Measurements from ENCODE around the gene TEX2. TPM values are rescaled to one million over a fixed set of nuclear protein-coding genes. Genes with fewer than 3 reads are reported as not detected.

Gene TEX2
- total and polyA plus RNA-seq, 2 donors (not counting 3 experiments of a cell fraction or from before 2014, with no cell fraction given) = 13.3 to 25.8 TPM

DNA sequence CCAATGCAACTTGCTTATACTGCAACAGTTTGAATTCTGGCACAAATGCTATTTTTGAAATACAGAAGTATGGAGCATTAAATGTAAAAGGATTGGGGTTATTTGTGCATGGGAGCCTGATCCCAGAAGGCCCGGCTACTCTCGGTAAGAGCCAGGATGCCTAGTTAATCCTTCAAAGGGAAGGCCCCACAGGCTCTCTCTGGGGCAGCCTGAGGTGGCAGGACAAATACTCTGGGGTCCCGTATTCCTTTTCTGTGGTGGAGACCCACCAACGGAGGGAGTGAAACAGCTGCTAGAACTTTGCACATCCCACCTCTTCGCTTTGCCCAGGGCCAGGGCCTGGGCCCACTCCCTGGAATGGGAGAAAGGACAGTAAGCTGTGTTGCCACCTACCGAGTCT is 163.5 kb downstream of the TEX2 start:
- dilution Hi-C loops (cut with MboI; ENCODE audit: extremely low pct_ligation_motif_present, low sequenced_read_pairs) = no loop called here
- H3K27me3 ChIP-seq (ENCODE audit: control insufficient read depth in 2 of 2, insufficient read depth in 2 of 2, low read length in 2 of 2) = no peaks in the 10 kb centered on the region
- CTCF ChIA-PET = no interaction called here

More for the DNA sequence above, 163.5 kb downstream of the TEX2 start:
- no peak for FAIRE-seq
- Histone ChIP-seq H3K36me3 (ENCODE audit: control insufficient read depth in 2 of 2, extremely low read depth in 1 of 2, insufficient read depth in 2 of 2, low read length in 2 of 2) (no peaks in the 10 kb centered on the region), H3K9me1 (replicated peaks; ENCODE audit: control insufficient read depth, extremely low read depth, insufficient read depth, low read length) (no peaks in the 10 kb centered on the region), H4K20me1 (replicated peaks; ENCODE audit: control insufficient read depth, extremely low read depth, insufficient read depth, low read length) (no peaks in the 10 kb centered on the region), H3K9me3 (replicated peaks; ENCODE audit: control insufficient read depth, insufficient read depth, low read length) (no peaks in the 10 kb centered on the region), H3K27ac (ENCODE audit: insufficient read depth, low read depth, low read length) (no peak overlapping the region), H3K4me2 (ENCODE audit: insufficient read depth, low read length) (no peak overlapping the region), H2AFZ (ENCODE audit: low read depth, low read length) (no peak overlapping the region), H3K79me2 (ENCODE audit: control insufficient read depth, insufficient read depth, low read length) (no peaks in the 10 kb centered on the region), H3K4me3 (replicated peaks in 1 of 3; ENCODE audit: insufficient read depth in 1 of 3, low read depth in 1 of 3, low read length in 3 of 3) (no peak overlapping the region), H3K9ac (replicated peaks; ENCODE audit: extremely low read depth, insufficient read depth, low read length) (no peak overlapping the region), H3K4me1 (ENCODE audit: control insufficient read depth, extremely low read depth, insufficient read depth, low read length) (peaks cover 30% of the 10 kb centered on the region)
- TF ChIP-seq FOS (IDR thresholded peaks at IDR 0.05; ENCODE audit: borderline replicate concordance, insufficient read depth, low read length) = no peak
- no peak for TF ChIP-seq POLR2A (IDR thresholded peaks at IDR 0.05; ENCODE audit: low read depth, low read length)
- no peak for TF ChIP-seq POLR2AphosphoS5 (IDR thresholded peaks at IDR 0.05; ENCODE audit: insufficient read depth, low read depth, low read length)
- no peak for TF ChIP-seq EZH2 (IDR thresholded peaks at IDR 0.05; ENCODE audit: borderline replicate concordance, low read depth, low read length, severe bottlenecking)
- TF ChIP-seq, protein P1, sequence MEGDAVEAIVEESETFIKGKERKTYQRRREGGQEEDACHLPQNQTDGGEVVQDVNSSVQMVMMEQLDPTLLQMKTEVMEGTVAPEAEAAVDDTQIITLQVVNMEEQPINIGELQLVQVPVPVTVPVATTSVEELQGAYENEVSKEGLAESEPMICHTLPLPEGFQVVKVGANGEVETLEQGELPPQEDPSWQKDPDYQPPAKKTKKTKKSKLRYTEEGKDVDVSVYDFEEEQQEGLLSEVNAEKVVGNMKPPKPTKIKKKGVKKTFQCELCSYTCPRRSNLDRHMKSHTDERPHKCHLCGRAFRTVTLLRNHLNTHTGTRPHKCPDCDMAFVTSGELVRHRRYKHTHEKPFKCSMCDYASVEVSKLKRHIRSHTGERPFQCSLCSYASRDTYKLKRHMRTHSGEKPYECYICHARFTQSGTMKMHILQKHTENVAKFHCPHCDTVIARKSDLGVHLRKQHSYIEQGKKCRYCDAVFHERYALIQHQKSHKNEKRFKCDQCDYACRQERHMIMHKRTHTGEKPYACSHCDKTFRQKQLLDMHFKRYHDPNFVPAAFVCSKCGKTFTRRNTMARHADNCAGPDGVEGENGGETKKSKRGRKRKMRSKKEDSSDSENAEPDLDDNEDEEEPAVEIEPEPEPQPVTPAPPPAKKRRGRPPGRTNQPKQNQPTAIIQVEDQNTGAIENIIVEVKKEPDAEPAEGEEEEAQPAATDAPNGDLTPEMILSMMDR (IDR thresholded peaks at IDR 0.05; ENCODE audit: extremely low read depth in 1 of 2, insufficient read depth in 1 of 2, low read depth in 1 of 2, low read length in 2 of 2) = no peak
- no peak for TF ChIP-seq MYC (IDR thresholded peaks at IDR 0.05; ENCODE audit: low read depth, low read length)
- no peak for TF ChIP-seq GATA2 (IDR thresholded peaks at IDR 0.05; ENCODE audit: insufficient read depth, insufficient read length, low read depth, low read length)
- TF ChIP-seq, protein P2, sequence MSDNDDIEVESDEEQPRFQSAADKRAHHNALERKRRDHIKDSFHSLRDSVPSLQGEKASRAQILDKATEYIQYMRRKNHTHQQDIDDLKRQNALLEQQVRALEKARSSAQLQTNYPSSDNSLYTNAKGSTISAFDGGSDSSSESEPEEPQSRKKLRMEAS (IDR thresholded peaks at IDR 0.05; ENCODE audit: insufficient read depth, insufficient read length) = no peak
- intact Hi-C loops (cut with micrococcal nuclease) = no loop called here
- no peak for DNase-seq (ENCODE audit: low read depth, low spot score)
- POLR2A ChIA-PET = no interaction called here
- BruUV-seq (replicated peaks) = no TSS peak

Small RNA genes within 50 kb of the gene (small RNA-seq; reads per million reads assigned to genes)
- 366 reads per million, percentile 99 among the genes with 10 or more reads in this experiment for gene SNORD104 (ENCODE audit: insufficient read depth, insufficient read length, low read depth, low replicate concordance)

Other genes with a start within 250 kb of the TEX2 start
- gene ICAM2, start 242.6 kb downstream of the TEX2 start, total RNA-seq = 514 and 586 TPM in 2 replicates
- gene ICAM2, start 242.6 kb downstream of the TEX2 start, polyA plus RNA-seq = 2,377 and 2,759 TPM in 2 replicates
- gene ERN1, start 133.1 kb downstream of the TEX2 start, total RNA-seq = 14.7 and 21.5 TPM in 2 replicates
- gene ERN1, start 133.1 kb downstream of the TEX2 start, polyA plus RNA-seq = 8.3 and 9.1 TPM in 2 replicates
- 1,037 and 1,131 TPM in 2 replicates for gene PECAM1, start 127.6 kb upstream of the TEX2 start, total RNA-seq
- gene PECAM1, start 127.6 kb upstream of the TEX2 start, polyA plus RNA-seq = 621 and 832 TPM in 2 replicates
- 1.2 and 1.6 TPM in 2 replicates for gene MILR1, start 185.9 kb upstream of the TEX2 start, total RNA-seq
- gene MILR1, start 185.9 kb upstream of the TEX2 start, polyA plus RNA-seq = 17.8 and 21.6 TPM in 2 replicates
- gene POLG2, start 233.8 kb upstream of the TEX2 start, total RNA-seq = 18.6 and 20.3 TPM in 2 replicates
- gene POLG2, start 233.8 kb upstream of the TEX2 start, polyA plus RNA-seq = 3.9 and 6.5 TPM in 2 replicates
- gene DDX5, start 243.0 kb upstream of the TEX2 start, total RNA-seq = 1,027 and 1,058 TPM in 2 replicates
- 1,405 and 2,040 TPM in 2 replicates for gene DDX5, start 243.0 kb upstream of the TEX2 start, polyA plus RNA-seq
- 35.5 and 42.6 TPM in 2 replicates for gene CEP95, start 243.7 kb upstream of the TEX2 start, total RNA-seq
- gene CEP95, start 243.7 kb upstream of the TEX2 start, polyA plus RNA-seq = 9.3 and 14.1 TPM in 2 replicates

Measured in endothelial cell of umbilical vein (primary cell).